ENCODE measurements around the gene P2RY12.

The P2RY12 gene

DNA sequence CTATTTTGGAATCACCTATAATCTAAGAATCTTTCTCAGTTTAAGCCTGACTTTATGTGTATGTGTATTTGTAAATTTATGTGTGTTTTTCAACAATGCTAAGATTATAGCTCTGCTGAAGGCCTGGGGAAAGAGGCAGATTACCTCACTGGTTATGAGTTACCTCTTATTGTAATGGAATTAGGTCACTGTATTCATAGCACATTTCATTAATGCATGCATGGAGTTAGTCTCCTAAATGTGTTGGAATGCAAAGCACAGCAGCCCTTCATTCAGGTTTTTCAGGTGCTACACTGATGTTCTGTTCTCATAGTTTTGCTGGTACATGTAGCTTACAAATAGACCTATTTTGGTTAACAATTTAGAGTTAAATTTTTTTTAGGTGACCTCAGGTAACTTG, 77.4 kb downstream of the P2RY12 start:
- Histone ChIP-seq H3K9ac (ENCODE audit: low read length) (no peak overlapping the region), H3K36me3 (ENCODE audit: control insufficient read depth, insufficient read depth, low read length, severe bottlenecking) (no peaks in the 10 kb centered on the region), H3K9me3 (ENCODE audit: control insufficient read depth, low read length) (no peaks in the 10 kb centered on the region), H3K27me3 (replicated peaks; ENCODE audit: control insufficient read depth, insufficient read depth, low read length) (no peaks in the 10 kb centered on the region), H3K4me1 (ENCODE audit: control insufficient read depth, insufficient read depth, low read length) (peaks cover 35% of the 10 kb centered on the region), H3K4me3 (ENCODE audit: low read length) (no peak overlapping the region)
- DNase-seq (ENCODE audit: low read depth), result no peak

DNA sequence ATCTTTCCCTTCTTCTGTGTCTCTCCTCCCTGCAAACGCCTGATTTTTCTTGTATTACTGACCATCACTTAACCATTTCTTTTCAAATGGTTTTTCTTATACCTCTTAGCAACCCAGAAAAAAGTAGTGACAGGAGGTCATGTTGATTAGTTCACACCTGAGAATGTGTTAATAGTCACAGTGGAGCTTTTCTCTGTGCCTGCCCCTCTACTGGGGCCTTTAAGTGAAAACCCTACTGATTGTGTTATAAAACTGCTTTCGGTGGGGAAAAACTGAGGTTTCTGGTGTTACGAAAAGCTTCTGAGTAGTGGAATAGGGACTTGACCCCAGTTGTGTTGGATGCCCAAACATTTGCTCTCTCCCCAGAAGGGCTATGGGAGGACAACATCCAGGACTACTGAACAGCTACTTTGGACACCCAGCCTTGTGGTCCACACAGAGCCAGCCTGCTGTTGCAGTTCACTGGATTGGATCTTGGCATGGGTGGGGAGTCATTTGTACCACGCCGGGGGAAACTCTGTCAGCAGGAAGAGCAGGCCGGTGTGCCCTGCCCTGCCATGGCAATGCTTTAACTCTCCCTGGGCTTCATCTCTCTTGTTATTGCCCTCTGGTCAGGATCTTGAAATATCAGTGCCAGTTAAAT, 78.3 kb downstream of the P2RY12 start:
- Histone ChIP-seq H3K4me1 (ENCODE audit: control insufficient read depth, insufficient read depth, low read length) (peaks cover 43% of the 10 kb centered on the region), H3K36me3 (ENCODE audit: control insufficient read depth, insufficient read depth, low read length, severe bottlenecking) (no peaks in the 10 kb centered on the region), H3K27me3 (replicated peaks; ENCODE audit: control insufficient read depth, insufficient read depth, low read length) (no peaks in the 10 kb centered on the region), H3K9me3 (ENCODE audit: control insufficient read depth, low read length) (no peaks in the 10 kb centered on the region), H3K9ac (ENCODE audit: low read length) (peak overlapping the region; percentile 1), H3K4me3 (ENCODE audit: low read length) (no peak overlapping the region)
- no peak for DNase-seq (ENCODE audit: low read depth)

DNA sequence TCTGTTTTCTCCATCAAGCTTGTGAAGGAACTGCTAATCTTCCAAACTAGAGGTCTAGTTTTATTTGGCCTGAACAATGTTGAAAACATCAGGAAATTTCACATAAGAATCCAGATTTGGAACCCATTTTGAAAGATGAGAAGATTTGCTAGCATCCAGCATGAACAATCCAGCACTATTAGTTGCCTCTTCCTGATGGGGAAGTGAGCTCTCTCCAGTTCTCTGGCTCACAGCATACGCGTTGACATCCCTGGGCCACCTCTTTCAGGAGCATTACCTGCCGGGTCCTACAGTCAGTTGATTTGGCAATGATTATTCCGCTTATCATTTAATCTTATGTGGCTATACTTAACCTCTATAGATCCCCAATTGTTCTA, 78.8 kb downstream of the P2RY12 start:
- H3K4me3 ChIP-seq (ENCODE audit: low read length), result peak overlapping the region; percentile 23

DNA sequence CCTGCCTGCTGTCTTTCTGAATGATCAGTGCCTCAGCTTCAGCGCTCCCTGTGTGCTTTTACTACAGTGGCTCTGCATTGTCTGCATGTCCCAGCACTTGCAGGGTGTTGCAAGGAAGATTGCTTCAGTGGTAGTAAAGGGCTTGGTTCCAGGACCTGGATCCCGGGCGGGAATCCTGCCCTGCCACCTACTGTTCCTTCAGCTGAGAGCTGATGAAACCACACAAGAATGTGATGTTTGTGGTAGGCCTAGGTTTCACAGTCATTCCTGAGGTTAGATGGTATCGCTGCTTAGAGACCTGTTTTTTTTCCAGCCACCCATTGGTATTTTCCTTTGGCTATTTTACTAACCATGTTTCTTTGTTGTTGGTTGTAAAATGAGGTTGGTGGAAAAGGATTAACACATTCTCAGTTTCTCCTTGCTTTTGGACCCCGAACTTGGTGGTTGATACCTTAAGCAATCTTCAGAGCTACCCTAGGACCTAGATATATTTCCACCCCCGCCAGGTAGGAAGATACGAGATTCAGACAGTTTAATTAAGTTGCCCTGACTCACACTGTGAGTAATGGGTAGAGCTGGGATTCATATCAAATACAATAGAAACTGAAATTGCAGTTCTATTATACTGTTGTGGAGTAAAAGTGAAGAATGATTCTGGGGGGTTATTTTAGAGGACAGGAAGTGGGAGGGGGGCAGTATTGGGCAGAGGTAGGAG, 79.3 kb downstream of the P2RY12 start:
- Histone ChIP-seq H3K4me3 (ENCODE audit: low read length) (peak overlapping the region; percentile 23), H3K27me3 (replicated peaks; ENCODE audit: control insufficient read depth, insufficient read depth, low read length) (no peaks in the 10 kb centered on the region), H3K4me1 (ENCODE audit: control insufficient read depth, insufficient read depth, low read length) (peaks cover 46% of the 10 kb centered on the region), H3K36me3 (ENCODE audit: control insufficient read depth, insufficient read depth, low read length, severe bottlenecking) (no peaks in the 10 kb centered on the region), H3K9me3 (ENCODE audit: control insufficient read depth, low read length) (no peaks in the 10 kb centered on the region), H3K9ac (ENCODE audit: low read length) (peak overlapping the region; percentile 28)
- DNase-seq (ENCODE audit: low read depth), result peak; percentile 97

More for the DNA sequence above, 78.8 kb downstream of the P2RY12 start:
- Histone ChIP-seq H3K9ac (ENCODE audit: low read length) (peak overlapping the region; percentile 28), H3K36me3 (ENCODE audit: control insufficient read depth, insufficient read depth, low read length, severe bottlenecking) (no peaks in the 10 kb centered on the region), H3K4me1 (ENCODE audit: control insufficient read depth, insufficient read depth, low read length) (peaks cover 46% of the 10 kb centered on the region), H3K27me3 (replicated peaks; ENCODE audit: control insufficient read depth, insufficient read depth, low read length) (no peaks in the 10 kb centered on the region), H3K9me3 (ENCODE audit: control insufficient read depth, low read length) (no peaks in the 10 kb centered on the region)
- DNase-seq (ENCODE audit: low read depth), result peak; percentile 48

DNA sequence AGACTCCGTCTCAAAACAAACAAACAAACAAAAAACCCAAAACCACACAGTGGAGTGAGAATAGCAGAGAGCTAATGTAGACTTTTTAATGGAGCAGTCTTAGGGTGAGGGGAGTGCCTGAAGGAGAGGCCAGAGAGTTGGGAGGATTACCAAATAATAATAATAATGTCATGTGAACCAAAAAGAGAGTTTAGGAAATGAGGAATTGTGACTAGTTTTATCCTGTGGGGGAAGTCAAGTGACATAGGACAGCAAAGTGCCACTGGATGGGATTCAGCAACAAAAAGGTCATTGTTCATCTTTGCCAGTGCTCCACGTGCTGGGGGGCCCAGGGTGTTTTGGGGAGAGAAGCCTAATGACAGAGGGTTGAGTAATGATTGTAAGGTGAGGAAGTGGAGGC, 80.8 kb downstream of the P2RY12 start:
- Histone ChIP-seq H3K9me3 (ENCODE audit: control insufficient read depth, low read length) (no peaks in the 10 kb centered on the region), H3K27me3 (replicated peaks; ENCODE audit: control insufficient read depth, insufficient read depth, low read length) (no peaks in the 10 kb centered on the region), H3K9ac (ENCODE audit: low read length) (no peak overlapping the region), H3K36me3 (ENCODE audit: control insufficient read depth, insufficient read depth, low read length, severe bottlenecking) (no peaks in the 10 kb centered on the region), H3K4me1 (ENCODE audit: control insufficient read depth, insufficient read depth, low read length) (peaks cover 46% of the 10 kb centered on the region), H3K4me3 (ENCODE audit: low read length) (no peak overlapping the region)
- DNase-seq (ENCODE audit: low read depth), result no peak

DNA sequence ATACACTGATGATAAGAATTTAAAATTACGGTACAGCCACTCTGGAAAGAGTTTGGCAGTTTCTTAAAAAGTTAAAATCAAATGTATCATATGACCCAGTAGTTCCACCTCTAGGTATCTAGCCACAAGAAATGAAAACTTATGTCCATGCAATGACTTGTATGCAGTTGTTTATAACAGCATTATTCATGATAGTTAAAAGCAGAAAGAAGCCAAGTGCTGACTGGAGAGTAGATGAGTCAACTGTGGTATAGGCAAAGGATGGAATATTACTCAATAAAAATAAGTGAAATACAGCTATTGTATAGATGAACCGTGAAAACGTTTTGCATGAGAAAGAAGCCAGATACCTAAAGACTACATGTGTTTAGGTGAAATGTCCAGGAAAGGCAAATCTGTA, 82.8 kb downstream of the P2RY12 start:
- Histone ChIP-seq H3K4me3 (ENCODE audit: low read length) (no peak overlapping the region), H3K4me1 (ENCODE audit: control insufficient read depth, insufficient read depth, low read length) (peaks cover 38% of the 10 kb centered on the region), H3K27me3 (replicated peaks; ENCODE audit: control insufficient read depth, insufficient read depth, low read length) (no peaks in the 10 kb centered on the region), H3K9ac (ENCODE audit: low read length) (no peak overlapping the region), H3K36me3 (ENCODE audit: control insufficient read depth, insufficient read depth, low read length, severe bottlenecking) (no peaks in the 10 kb centered on the region), H3K9me3 (ENCODE audit: control insufficient read depth, low read length) (no peaks in the 10 kb centered on the region)
- DNase-seq (ENCODE audit: low read depth), result peak; percentile 67

DNA sequence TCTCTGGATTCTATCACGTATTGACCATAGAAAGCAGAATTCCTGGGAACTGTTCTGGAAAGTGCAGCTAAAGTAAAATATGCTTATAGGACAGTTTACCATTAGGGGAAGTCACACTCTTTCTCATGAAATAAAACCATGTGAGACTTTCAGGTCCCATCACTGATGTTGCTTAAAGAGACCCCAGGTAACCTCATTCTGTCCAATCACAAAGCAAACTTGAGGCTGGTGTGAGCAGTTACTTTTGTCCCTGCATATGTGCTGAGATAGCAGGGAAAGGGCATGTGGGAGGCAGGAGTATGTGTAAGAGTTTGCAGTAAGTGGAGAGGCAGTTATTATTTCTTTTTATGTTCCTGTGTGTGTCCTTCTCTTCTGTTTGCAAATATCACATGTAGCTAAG, 84.0 kb downstream of the P2RY12 start:
- no peak for DNase-seq (ENCODE audit: low read depth)
- no peaks in the 10 kb centered on the region for H3K36me3 ChIP-seq (ENCODE audit: control insufficient read depth, insufficient read depth, low read length, severe bottlenecking)
- H3K9ac ChIP-seq (ENCODE audit: low read length), result no peak overlapping the region
- H3K4me1 ChIP-seq (ENCODE audit: control insufficient read depth, insufficient read depth, low read length), result peaks cover 26% of the 10 kb centered on the region
- H3K27me3 ChIP-seq (replicated peaks; ENCODE audit: control insufficient read depth, insufficient read depth, low read length), result no peaks in the 10 kb centered on the region
- no peaks in the 10 kb centered on the region for H3K9me3 ChIP-seq (ENCODE audit: control insufficient read depth, low read length)
- H3K4me3 ChIP-seq (ENCODE audit: low read length), result no peak overlapping the region

DNA sequence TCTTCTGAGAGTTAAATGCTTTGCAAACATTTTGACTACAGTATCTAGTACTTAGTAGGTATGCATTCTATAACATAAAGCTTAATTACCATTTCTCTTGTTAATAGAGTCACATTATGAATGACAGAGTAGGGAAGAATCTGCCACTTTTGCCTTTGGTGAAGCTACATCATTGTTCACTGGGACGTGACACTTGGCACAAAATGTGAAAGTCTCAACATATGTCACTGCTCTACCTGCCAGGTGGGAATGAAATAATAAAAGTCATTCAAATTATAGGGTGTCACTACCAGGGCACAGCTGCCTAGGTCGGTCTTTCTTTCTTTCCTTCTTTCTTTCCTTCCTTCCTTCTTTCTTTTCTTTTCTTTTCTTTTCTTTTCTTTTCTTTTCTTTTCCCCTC, 85.5 kb downstream of the P2RY12 start:
- Histone ChIP-seq H3K4me3 (ENCODE audit: low read length) (no peak overlapping the region), H3K27me3 (replicated peaks; ENCODE audit: control insufficient read depth, insufficient read depth, low read length) (no peaks in the 10 kb centered on the region), H3K9me3 (ENCODE audit: control insufficient read depth, low read length) (no peaks in the 10 kb centered on the region), H3K9ac (ENCODE audit: low read length) (no peak overlapping the region), H3K36me3 (ENCODE audit: control insufficient read depth, insufficient read depth, low read length, severe bottlenecking) (no peaks in the 10 kb centered on the region), H3K4me1 (ENCODE audit: control insufficient read depth, insufficient read depth, low read length) (peaks cover 14% of the 10 kb centered on the region)
- DNase-seq (ENCODE audit: low read depth), result no peak

DNA sequence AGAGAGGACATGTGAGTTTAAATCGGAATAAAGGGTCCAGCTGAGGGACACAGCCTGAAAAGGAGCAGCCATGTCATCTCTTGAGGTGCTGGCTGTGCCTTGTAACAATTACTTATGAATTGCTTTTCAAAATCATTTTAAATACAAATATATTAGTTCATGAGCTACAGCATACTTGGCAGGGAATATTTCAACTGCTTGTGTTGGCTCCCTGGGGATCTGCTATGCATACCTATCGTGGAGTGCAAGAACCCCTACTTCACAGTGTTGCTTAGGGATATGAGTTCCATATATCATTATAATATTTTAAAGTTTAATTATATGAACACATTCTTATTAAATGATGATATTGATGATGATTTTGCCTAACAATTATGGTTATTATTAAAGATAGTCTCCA, 87.1 kb downstream of the P2RY12 start:
- DNase-seq (ENCODE audit: low read depth), result no peak
- Histone ChIP-seq H3K9me3 (ENCODE audit: control insufficient read depth, low read length) (no peaks in the 10 kb centered on the region), H3K4me3 (ENCODE audit: low read length) (no peak overlapping the region), H3K36me3 (ENCODE audit: control insufficient read depth, insufficient read depth, low read length, severe bottlenecking) (no peaks in the 10 kb centered on the region), H3K9ac (ENCODE audit: low read length) (no peak overlapping the region), H3K4me1 (ENCODE audit: control insufficient read depth, insufficient read depth, low read length) (peaks cover 12% of the 10 kb centered on the region), H3K27me3 (replicated peaks; ENCODE audit: control insufficient read depth, insufficient read depth, low read length) (no peaks in the 10 kb centered on the region)

DNA sequence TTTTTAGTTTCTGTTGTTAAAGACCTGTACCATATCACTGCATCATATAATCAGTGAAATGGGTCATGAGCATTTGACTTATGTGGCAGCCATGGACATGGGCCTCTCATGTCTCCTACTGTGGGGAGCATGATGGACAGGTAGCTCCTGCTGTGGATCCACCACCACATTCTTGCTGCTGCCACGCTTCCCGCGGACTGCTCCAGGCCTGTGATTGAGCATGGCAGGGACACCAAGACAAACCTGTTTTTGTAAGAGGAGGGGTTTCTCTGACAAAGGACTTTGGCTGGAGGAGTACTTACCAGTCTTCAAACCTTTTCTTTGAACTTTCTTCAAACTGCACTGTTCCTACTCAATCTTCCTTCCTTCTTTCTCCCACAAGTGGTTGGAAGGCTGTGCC, 88.3 kb downstream of the P2RY12 start:
- H3K27me3 ChIP-seq (replicated peaks; ENCODE audit: control insufficient read depth, insufficient read depth, low read length), result no peaks in the 10 kb centered on the region
- no peak overlapping the region for H3K9ac ChIP-seq (ENCODE audit: low read length)
- DNase-seq (ENCODE audit: low read depth), result no peak
- H3K4me3 ChIP-seq (ENCODE audit: low read length), result no peak overlapping the region
- no peaks in the 10 kb centered on the region for H3K36me3 ChIP-seq (ENCODE audit: control insufficient read depth, insufficient read depth, low read length, severe bottlenecking)
- H3K9me3 ChIP-seq (ENCODE audit: control insufficient read depth, low read length), result no peaks in the 10 kb centered on the region
- H3K4me1 ChIP-seq (ENCODE audit: control insufficient read depth, insufficient read depth, low read length), result peaks cover 2% of the 10 kb centered on the region

DNA sequence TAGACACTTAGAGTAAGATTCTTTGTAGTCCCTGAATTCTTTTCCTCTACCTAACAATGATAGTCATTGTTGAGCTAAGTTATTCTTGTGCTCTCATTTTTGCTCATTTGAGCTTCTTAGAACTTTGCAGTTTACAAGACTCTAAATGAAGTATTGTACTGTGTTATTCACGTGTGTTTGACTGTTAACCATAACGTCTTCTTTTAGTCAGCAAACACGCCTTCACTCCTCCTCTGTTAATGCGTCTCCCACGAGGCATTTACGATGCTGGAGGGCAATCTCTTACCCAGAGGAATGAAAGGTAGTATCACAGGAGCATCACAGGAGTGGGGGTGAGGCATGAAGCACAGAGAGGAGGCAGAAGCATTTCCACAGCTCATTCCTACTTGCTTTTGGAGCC, 91.4 kb downstream of the P2RY12 start:
- no peak for DNase-seq (ENCODE audit: low read depth)
- H3K36me3 ChIP-seq (ENCODE audit: control insufficient read depth, insufficient read depth, low read length, severe bottlenecking), result no peaks in the 10 kb centered on the region

DNA sequence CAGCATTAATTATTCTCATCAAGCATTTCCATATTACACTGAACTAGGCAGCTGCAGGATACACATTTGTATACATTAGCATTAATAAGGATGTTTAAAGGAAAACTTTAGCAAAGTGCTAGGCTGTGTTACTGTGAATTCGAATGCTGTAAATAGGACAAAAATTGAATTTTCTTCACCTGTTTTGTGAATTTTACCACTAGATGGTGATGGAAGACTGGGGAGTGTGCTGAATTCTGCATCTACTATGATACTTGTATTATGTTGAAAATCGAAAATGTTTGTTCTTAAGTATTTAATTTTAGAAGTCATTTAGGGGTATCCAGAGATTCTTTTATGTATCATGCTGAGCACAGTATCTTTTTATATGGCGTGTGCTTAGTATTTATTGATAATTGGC, 93.9 kb downstream of the P2RY12 start:
- no peaks in the 10 kb centered on the region for H3K4me1 ChIP-seq (ENCODE audit: control insufficient read depth, insufficient read depth, low read length)
- H3K9me3 ChIP-seq (ENCODE audit: control insufficient read depth, low read length), result no peaks in the 10 kb centered on the region
- no peaks in the 10 kb centered on the region for H3K27me3 ChIP-seq (replicated peaks; ENCODE audit: control insufficient read depth, insufficient read depth, low read length)
- no peak overlapping the region for H3K9ac ChIP-seq (ENCODE audit: low read length)
- DNase-seq (ENCODE audit: low read depth), result peak; percentile 77
- no peak overlapping the region for H3K4me3 ChIP-seq (ENCODE audit: low read length)
- H3K36me3 ChIP-seq (ENCODE audit: control insufficient read depth, insufficient read depth, low read length, severe bottlenecking), result no peaks in the 10 kb centered on the region

More for the DNA sequence above, 91.4 kb downstream of the P2RY12 start:
- no peaks in the 10 kb centered on the region for H3K9me3 ChIP-seq (ENCODE audit: control insufficient read depth, low read length)
- H3K4me3 ChIP-seq (ENCODE audit: low read length), result no peak overlapping the region
- no peaks in the 10 kb centered on the region for H3K4me1 ChIP-seq (ENCODE audit: control insufficient read depth, insufficient read depth, low read length)
- H3K9ac ChIP-seq (ENCODE audit: low read length), result no peak overlapping the region
- no peaks in the 10 kb centered on the region for H3K27me3 ChIP-seq (replicated peaks; ENCODE audit: control insufficient read depth, insufficient read depth, low read length)

Data from adipocyte (in vitro differentiated cells).